Measurements from ENCODE around the gene NTHL1. TPM values are rescaled to one million over a fixed set of nuclear protein-coding genes. Genes with fewer than 3 reads are reported as not detected.

The NTHL1 gene
- total and polyA plus RNA-seq, 2 experiments from 2014 or later: 51.3 to 61.3 TPM

- H3K27me3 ChIP-seq: no peaks in the 10 kb centered on the region
- no peak for TF ChIP-seq CTCF (IDR thresholded peaks at IDR 0.05; ENCODE audit: low read depth, low read length)
- no peaks in the 10 kb centered on the region for H3K9me3 ChIP-seq (ENCODE audit: low read depth)
- H3K36me3 ChIP-seq: no peaks in the 10 kb centered on the region
- peak in 1 of 2 donors; percentile 77 for DNase-seq (ENCODE audit: low read depth in 1 of 2, low spot score in 1 of 2)
- no peak overlapping the region for H3K27ac ChIP-seq
- peaks cover 13% of the 10 kb centered on the region for H3K4me1 ChIP-seq (ENCODE audit: low read depth)
- no peak overlapping the region for H3K4me3 ChIP-seq
Observed at GRCh38 chr16:2039274-2040031, 8.2 kb downstream of the NTHL1 start.

- Histone ChIP-seq H3K27me3 (no peaks in the 10 kb centered on the region), H3K4me1 (ENCODE audit: low read depth) (peaks cover 17% of the 10 kb centered on the region), H3K27ac (no peak overlapping the region), H3K9me3 (ENCODE audit: low read depth) (no peaks in the 10 kb centered on the region), H3K4me3 (no peak overlapping the region), H3K36me3 (no peaks in the 10 kb centered on the region)
- no peak for DNase-seq (ENCODE audit: low read depth in 1 of 2, low spot score in 1 of 2)
- no peak for TF ChIP-seq CTCF (IDR thresholded peaks at IDR 0.05; ENCODE audit: low read depth, low read length)
Observed at GRCh38 chr16:2038382-2039231, 9.0 kb downstream of the NTHL1 start.

- no peak for DNase-seq (ENCODE audit: low read depth in 1 of 2, low spot score in 1 of 2)
- H3K27me3 ChIP-seq: no peaks in the 10 kb centered on the region
- H3K36me3 ChIP-seq: no peaks in the 10 kb centered on the region
- no peak for TF ChIP-seq CTCF (IDR thresholded peaks at IDR 0.05; ENCODE audit: low read depth, low read length)
- H3K9me3 ChIP-seq (ENCODE audit: low read depth): no peaks in the 10 kb centered on the region
- H3K4me3 ChIP-seq: no peak overlapping the region
- H3K4me1 ChIP-seq (ENCODE audit: low read depth): peaks cover 20% of the 10 kb centered on the region
- H3K27ac ChIP-seq: no peak overlapping the region
Observed at GRCh38 chr16:2037647-2038381, 9.8 kb downstream of the NTHL1 start.

GRCh38 chr16:2037115-2037514 is 10.5 kb downstream of the NTHL1 start:
- H3K27me3 ChIP-seq: no peaks in the 10 kb centered on the region
- H3K36me3 ChIP-seq: no peaks in the 10 kb centered on the region
- H3K27ac ChIP-seq: no peak overlapping the region
- H3K9me3 ChIP-seq (ENCODE audit: low read depth): no peaks in the 10 kb centered on the region
- peaks cover 16% of the 10 kb centered on the region for H3K4me1 ChIP-seq (ENCODE audit: low read depth)
- no peak overlapping the region for H3K4me3 ChIP-seq
- no peak for DNase-seq (ENCODE audit: low read depth in 1 of 2, low spot score in 1 of 2)
- no peak for TF ChIP-seq CTCF (IDR thresholded peaks at IDR 0.05; ENCODE audit: low read depth, low read length)

- Histone ChIP-seq H3K4me3 (no peak overlapping the region), H3K4me1 (ENCODE audit: low read depth) (peaks cover 9% of the 10 kb centered on the region), H3K9me3 (ENCODE audit: low read depth) (no peaks in the 10 kb centered on the region), H3K27ac (peak overlapping the region; percentile 26), H3K27me3 (no peaks in the 10 kb centered on the region), H3K36me3 (no peaks in the 10 kb centered on the region)
- no peak for DNase-seq (ENCODE audit: low read depth in 1 of 2, low spot score in 1 of 2)
- no peak for TF ChIP-seq CTCF (IDR thresholded peaks at IDR 0.05; ENCODE audit: low read depth, low read length)
Observed at GRCh38 chr16:2036200-2036966, 11.3 kb downstream of the NTHL1 start.

Data from cardiac muscle cell (in vitro differentiated cells and primary cell).